HG02840 (cell line): ENCODE results near the gene DPYSL4.
"Not testable (repeated sequence)": the region's sequence is repeated elsewhere in the genome, so short reads cannot be mapped to it uniquely, and the experiment has no call there.

ENCODE experiments used
- ATAC-seq: cut with Tn5 transposase; IDR thresholded peaks from one replicate; pipeline ENCODE4 v1.9.1; 2021; ENCODE audit warnings: mild to moderate bottlenecking, moderate library complexity, moderate number of reproducible peaks; ENCODE audit not compliant: unreplicated experiment, low FRiP score

Gene DPYSL4

DNA sequence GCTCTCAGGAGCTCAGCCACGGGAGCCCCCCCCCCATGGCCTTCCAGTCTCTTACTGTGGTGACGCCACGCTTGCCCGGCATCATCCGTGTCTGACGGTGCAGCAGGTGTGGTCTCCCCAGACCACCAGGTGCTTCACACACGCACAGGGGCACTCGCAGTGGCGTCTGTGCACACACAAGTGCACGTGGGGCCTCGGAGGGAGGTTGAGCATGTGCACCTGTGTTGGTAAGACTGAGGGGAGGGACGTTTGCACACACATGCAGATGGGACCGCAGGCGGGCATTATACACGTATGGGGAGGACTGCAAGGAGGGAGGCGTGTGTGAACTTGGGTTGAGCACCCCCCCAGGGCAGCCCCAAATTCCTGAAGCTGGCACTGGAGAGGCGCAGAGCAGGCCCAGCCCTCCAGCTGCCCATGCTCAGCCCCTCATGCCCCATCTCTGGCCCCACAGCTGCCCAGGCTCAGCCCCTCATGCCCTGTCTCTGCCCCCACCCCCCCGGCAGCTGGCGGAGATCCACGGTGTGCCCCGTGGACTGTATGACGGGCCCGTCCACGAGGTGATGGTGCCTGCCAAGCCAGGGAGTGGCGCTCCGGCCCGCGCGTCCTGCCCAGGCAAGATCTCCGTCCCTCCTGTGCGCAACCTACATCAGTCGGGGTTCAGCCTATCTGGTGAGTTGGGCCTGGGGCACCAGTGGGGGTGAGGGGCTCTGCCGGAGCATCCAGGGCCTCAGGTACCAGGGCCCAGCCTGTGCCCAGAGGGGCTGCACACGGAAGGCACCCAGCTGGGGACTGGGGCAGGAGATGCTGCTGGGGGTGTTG lies 16.7 kb downstream of the DPYSL4 start:
- no peak for ATAC-seq

DNA sequence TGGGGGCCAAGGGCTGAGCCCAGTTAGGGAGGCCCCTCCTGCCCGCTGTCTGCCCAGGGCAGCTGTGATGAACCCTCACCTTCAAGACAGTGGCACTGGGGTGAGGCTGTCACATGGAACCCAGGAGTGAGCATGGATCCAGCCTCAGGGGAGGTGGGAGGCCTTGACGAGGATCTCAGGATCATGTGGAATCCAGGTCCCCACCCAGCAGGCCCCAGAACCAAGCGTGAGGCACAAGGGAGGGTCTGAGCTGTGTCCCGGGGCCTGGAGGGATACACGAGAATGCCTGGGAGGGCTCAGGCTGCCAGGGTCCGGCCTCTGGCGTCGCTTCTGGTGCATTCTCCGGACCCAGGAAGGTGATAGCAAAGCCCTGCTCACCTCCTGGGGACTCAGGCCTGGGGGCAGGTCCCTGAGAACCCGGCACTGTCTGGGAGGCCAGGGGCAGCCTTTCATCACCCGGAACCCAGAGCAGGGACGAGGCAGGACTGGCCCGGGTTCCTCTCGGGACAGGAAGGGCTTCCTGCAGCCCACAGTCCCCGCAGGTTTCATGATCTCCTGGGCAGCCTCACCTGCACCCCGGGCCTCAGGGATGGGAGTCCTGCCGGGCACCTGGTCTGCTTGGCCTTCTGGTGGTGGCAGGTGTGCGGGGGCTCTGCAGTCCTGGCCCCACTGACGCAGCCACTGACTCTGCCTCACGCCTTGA lies 17.5 kb downstream of the DPYSL4 start:
- no peak for ATAC-seq

DNA sequence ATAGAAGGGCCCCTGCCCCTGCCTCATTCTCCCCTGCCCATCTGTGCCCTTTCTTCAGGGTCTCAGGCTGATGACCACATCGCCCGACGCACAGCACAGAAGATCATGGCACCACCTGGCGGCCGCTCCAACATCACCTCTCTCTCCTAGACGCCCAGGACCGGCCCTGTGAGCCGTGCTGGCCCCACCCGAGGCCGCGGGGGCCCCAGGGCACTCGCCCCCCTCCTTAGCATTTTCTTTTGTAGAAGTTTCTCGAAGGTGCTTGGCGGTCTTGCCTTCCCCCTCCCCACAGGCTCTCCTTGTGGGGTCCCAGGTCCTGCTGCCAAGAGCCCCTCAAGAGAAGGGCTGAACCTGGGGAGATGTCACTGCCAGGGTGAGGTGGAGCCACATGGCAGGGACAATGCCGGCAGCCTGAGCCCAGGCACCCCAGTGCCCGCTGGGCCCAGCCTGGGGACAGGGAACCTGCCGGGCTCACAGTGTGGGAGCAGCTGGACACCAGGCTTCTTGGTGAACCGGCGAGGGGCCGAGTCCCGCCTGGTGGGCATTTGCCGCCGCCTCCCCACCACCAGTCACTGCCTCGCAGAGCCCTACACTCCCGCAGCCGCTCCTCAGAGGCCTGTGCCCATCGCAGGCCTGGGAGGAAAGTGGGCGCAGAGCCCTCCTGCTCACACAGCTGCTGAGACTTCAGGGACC lies 18.2 kb downstream of the DPYSL4 start:
- no peak for ATAC-seq

DNA sequence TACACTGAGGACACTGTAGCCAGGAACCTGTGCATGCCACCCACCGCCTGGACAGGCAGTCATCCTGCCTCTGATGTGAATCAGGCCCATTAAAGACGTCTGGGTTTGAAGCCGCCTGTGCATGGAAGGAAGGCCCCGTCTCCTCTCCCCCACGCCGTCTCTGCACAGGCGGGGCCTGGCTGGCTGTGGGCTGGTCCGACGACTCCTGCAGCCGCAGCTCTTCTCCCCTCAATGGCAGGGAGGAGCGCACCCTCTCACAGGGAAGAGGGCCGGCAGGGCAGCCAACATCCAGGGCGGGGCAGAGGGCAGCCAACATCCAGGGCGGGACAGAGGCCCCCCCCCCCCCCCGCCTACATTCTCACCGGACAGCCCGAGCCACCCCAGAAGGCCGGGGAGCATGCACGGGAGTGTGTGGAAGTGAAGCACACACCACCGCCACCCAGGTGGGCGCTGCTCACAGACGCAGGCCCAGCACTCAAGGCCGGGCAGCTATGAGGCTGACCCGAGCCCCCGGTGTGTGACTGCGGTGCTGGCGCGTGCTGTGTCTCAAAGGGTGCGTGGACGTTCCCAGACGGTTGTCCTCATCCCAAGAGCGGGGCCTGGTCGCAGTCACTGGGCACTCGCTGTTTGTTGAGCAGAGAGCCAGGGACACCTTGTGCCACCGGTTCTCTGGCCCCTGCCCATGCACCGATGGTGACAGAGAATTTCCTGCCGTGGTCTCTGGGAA lies 19.1 kb downstream of the DPYSL4 start:
- ATAC-seq = no peak

DNA sequence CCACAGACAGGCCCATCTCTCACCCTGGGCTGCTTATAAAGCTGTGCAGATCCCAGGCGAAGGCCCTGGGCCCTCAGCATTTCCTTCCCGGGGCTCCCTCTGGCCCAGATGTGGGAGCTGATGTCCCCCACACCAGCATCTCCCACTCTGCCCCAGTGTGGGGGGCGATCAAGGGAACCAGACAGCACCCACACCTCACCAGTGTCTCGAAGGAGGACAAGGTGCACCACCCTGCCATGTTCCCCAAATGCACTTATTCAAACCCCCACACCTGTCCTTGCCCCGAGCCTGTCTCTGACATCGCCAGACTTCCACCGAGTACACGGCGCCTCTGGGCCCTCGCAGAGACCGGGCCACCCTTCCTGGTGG lies 19.6 kb downstream of the DPYSL4 start:
- ATAC-seq = no peak

DNA sequence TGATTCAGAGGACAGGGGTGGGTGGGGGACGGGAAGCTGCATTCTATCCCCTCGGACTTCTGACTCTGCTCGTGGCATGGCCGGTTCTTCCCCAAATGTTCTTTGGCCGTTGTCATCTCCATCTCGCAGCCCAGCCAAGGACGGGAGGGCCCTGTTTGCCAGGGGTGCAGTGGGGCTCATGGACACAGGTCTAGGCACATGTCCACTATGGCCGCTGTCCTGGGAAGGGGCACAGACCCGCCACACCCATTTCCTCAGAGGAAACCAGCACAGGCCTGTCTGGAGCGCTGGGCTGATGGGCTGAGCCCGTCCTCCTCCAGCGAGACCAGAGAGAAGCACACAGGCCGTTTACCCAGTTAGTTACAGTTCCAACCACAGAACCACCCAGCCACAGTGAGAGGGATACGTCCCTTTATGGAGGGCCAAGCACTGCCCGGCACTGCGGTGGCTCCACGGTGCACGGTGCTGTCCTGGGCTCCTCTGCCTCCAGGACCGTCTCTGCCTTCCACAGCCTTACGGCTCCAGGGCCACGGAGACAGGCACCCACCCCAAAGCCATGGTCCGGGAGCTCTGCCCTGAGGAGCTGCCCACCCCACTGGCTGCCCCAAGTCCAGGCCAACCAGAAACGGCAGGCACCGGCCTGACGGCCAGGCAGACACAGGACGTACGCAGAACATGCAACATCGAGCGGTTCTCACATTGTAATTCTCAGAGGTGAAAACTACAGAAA lies 20.2 kb downstream of the DPYSL4 start:
- ATAC-seq = no peak

DNA sequence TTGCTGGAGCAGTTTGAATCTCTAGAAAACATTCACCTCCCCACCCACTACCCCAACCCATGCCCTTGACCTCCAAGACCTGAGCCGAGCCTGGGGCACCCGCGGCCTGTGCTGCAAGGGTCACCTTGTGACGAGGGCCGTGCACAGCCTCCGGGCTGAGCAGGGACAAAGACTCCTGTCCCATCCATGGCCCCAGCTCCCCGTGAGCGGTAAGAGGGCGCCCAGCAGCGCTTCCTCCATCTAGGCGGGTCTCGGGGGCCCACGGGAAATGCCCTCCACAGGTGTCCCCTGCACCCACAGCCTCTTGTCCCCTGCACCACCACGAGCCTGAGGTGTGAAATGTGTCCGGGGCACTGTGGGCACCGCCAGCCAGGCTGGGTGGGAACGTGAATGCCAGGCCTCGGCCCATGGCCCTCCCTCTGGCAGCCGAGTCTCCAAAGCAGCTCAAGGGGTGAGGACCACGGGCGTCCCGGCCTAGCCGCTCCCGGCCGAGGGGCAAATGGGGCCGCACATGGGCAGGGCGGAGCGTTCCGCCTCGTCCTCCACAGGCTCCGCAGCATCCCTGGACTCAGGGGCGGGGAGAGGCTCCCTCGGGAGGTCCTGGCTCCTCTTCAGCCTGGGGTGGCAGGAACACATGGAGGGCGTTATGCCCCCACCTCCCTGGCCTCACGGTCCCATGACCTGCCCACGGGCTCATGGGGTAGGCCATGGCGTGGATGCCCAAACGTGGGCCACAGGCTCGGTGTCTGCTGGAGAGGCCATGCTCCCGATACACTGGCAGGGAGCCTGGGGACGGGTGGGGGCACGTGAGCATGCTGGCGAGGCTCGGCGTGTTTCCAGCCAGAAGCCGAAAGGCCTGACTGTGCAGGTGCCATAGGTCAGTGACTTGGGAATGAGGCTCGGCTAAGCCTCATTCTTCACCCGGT lies 21.1 kb downstream of the DPYSL4 start:
- ATAC-seq = no peak

DNA sequence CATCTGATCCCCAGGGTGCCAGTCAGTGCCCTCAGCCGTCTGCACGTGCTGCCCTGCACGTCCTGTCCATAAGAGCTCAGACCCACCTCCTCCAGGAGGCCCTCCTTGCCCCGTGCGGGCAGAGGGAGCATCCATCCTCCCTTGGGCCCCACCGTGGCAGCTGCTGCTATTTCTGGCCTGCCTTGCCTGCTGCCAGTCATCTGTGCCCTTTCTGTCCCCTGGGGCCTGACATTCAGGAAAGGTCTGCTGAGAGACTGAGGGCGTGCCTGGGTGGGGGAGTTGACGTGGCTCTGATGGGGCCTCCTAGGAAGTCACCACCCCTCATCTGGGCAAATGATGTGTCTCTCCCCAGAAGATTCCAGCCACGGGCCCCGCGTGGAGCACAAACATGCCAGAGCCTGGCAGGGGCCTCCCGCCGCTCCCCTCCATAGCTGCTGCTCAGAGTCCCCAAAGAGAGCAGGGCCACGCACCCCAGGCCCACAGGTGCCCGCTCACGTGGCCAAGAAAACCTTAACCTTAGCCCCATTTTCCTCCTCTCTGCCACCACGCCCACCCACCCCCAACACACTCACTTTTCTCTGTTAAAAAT lies 21.8 kb downstream of the DPYSL4 start:
- no peak for ATAC-seq

DNA sequence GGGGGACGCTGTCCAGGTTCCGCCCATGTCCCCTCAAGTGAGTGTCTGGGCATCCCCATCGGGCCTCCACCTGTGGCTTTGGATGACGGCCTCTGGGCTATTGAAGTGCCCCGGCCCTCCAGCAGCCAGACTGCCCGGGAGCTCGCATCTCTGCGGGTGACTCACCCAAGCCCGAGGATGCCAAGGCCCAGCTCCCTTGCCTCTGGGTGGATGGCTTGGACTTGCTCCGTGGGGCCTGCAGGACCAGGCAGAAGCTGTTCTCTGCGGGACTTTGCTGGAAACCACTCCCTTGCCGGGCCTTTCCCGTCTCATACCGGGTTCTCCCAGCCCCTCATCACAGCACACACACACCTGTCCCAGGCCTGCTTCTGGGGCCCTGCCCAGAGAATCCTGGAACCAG lies 22.4 kb downstream of the DPYSL4 start:
- ATAC-seq = no peak

DNA sequence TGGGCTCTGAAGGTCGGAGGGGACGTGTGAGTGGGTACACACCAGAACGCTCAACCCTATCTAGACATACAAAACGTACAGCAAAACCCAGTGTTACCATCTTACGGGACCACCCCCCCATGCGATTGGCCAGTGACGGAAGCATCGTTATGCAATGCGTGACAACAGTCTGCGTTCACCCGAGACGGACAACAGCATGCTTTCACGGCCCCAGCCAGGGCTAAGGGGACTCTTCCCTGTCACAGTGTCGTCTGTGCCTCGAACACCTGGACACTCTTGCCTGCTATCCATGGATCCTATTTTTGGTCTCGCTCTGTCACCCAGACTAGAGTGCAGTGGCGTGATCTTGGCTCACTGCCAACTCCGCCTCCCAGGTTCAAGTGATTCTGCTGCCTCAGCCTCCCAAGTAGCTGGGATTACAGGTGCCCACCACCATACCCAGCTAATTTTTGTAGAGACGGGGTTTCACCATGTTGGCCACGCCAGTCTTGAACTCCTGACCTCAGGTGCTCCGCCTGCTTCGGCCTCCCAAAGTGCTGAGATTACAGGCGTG lies 23.3 kb downstream of the DPYSL4 start:
- ATAC-seq = no peak

DNA sequence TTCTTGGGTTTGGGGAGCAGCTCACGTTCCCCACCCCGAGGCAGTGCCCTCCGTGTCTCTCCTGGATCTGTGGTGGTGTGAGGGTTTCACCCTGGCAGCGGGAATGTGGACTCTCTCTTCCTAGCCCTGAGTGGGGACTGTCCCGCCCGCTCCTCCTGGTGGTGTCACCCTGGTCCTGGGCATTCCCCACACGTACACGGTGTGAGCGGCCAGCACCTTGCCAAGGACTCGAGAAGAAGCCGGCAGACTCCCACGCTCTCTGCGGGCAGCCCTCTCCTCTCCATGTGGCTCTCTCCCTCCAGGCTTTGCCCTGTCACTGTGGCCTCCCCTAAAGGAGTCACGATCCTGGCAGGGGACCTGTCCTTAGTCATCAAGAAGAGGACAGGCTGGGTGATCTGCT lies 24.0 kb downstream of the DPYSL4 start:
- no peak for ATAC-seq

DNA sequence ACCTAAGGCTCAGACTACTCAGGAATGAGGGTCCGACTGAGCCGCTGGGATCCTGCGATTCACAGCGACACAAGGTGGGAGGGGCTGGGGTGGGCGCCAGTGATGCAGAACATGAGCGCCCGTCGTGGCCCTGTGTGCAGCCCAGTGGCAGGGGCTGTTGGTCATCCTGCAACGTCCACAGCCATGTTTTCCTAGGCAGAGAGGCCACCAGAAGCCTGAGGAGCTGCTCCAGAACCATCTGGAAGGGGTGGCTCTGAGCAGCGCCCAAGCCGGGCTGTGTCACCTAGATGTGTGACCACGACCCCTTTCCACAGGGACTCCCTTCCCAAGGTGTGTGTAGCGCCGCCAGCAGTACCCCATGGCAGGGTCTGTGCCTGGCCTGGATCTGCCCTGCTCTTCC lies 24.5 kb downstream of the DPYSL4 start:
- no peak for ATAC-seq

DNA sequence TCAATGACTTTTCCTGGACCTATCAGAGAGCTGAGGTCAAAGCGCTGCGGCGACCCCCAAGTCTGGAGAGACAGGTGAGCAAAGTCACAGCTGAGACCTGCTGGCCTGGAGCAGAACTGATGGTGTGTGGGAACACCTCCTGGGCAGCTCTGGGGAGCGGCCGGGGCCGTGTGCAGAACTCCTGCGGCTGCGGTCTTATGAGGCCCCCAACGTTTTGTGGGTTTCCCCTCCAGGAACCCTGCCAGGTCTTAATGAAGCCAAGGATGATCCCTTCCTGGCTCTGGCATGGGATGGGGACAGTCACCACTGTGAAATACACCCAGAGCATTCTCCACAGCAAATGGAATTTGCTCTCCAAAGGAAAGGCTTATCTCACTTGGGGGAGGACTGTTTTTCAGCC lies 26.1 kb downstream of the DPYSL4 start:
- no peak for ATAC-seq

DNA sequence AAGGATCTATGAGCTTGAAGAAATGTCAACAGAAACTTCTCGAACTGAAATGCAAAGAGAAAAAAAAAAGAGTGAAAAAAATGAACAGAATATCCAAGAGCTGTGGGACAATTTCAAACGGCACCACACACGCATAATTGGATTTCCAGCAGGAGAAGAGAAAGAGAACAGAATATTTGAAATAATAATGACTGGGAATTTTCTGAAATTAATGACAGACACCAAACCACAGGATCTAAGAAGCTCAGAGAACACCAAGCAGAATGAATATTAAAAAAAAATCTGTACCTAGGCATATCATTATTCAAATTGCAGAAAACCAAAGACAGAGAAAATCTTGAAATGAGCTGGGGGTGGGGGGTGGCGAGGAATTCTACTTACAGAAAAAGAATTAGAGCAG lies 27.2 kb downstream of the DPYSL4 start:
- no peak for ATAC-seq

DNA sequence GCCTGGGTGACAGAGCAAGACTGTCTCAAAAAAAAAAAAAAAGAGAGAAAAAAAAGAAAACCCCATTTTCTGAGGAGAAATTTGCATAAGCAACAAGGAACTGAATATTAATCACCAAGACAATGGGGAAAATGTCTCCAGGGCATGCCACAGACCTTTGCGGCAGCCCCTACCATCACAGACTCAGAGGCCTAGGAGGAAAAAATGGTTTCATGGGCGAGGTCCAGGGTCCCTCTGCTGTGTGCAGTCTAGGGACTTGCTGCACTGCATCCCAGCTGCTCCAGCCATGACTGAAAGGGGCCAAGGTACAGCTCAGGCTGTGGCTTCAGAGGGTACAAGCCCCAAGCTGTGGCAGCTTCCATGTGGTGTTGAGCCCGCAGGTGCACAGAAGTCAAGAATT lies 29.7 kb downstream of the DPYSL4 start:
- ATAC-seq = not testable (repeated sequence)

DNA sequence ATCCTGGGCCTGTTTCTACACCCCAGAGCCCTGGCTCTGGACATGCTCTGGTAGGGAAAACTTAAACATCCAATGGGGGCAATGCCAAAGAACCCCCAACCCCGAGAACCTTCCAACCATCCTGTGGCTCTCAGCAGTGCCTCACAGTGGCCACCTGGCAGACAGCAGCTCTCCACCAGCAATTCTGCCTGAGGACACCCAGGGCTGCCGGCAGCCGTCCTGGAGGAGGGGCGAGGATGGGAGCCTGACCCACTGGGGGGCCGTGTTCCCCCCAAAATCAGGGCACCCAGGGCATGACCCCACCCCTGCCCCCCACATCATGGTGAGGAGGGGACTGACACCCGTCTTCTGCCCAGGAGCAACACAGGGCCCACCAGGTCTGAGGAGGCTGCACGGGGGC lies 32.7 kb downstream of the DPYSL4 start:
- no peak for ATAC-seq

DNA sequence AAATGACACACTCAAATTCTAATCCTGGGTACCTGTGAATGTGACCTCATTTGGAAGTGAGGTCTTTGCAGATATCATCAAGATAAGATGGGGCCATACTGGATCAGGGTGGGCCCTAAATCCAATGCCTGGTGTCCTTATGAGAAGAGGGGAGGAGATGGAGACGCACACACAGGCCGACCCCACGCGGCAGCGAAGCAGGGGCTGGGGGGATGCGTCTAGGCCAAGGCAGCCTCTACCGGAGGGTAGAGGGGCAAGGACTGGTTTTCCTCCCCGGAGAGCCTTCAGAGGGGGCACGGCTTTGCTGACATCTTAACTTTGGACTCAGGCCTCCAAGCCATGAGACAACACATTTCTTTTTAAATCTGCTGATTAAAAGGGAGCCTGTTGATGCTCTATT lies 33.3 kb downstream of the DPYSL4 start:
- no peak for ATAC-seq

DNA sequence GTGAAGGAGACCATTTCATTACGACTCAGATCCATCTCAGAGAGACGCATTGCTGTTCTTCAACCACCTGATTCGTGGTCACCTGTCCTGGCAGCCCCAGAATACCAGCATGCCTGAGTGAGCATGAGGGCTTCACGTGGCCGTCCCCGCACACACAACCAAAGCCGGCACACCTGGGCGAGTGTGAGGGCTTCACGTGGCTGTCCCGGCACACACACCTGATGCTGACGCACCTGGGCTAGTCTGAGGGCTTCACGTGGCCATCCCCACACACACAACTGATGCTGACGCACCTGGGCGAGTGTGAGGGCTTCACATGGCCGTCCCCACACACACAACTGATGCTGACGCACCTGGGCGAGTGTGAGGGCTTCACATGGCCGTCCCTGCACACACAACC lies 34.2 kb downstream of the DPYSL4 start:
- ATAC-seq = not testable (repeated sequence)

DNA sequence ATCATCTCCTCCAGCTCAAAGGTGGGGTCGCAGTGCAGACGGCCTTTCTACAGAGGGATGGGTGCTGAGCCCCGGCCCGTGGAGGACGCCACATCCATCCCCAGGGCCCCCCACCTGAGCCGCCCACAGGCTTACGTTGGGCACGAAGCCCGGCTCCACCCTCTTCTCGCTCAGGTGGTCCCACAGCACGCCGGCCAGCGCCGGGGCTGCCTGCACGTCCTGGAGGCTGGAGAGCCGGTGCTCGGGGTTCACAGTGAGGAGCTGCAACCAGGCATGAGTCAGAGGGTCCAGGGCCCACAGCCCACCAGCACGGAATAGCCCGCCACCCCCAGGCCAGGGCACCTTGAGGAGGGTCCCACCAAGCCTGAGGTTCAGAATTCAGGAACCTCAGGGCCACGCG lies 36.0 kb downstream of the DPYSL4 start:
- ATAC-seq = no peak
